H1 (cell line): ENCODE results near the gene ACADVL. TPM values are rescaled to one million over a fixed set of nuclear protein-coding genes. Genes with fewer than 3 reads are reported as not detected.
A peak's percentile ranks its signal among the peaks of the same experiment; 100 is the strongest.

Source experiments
- ASH2L ChIP-seq: fragments of 200-600, 300-600 bp; sonication (generic); IDR thresholded peaks from one replicate; pipeline ENCODE4 v1.7.1; 2017; ENCODE audit warnings: low read length
- ATF3 ChIP-seq: IDR thresholded peaks from 2 replicates; pipeline ENCODE4 v1.6.1; 2011; ENCODE audit warnings: low read depth, mild to moderate bottlenecking, low read length; ENCODE audit not compliant: insufficient read depth
- EP300 ChIP-seq, 2 experiments: IDR thresholded peaks; 1 replicate in 1 of 2; 2 replicates in 1 of 2; pipeline ENCODE4 v1.6.1; 2011 to 2012; ENCODE audit warnings: low read depth in 2 of 2, low read length in 2 of 2, mild to moderate bottlenecking in 2 of 2, borderline replicate concordance in 1 of 2, inconsistent platforms in 1 of 2, moderate library complexity in 1 of 2
- EZH2 ChIP-seq: fragments of 200-600 bp; sonication (generic); IDR thresholded peaks from 2 replicates; pipeline ENCODE4 v1.7.1; 2012; ENCODE audit warnings: low read depth, mild to moderate bottlenecking, moderate library complexity, low read length, inconsistent platforms; ENCODE audit not compliant: severe bottlenecking
- FOSL1 ChIP-seq: IDR thresholded peaks from 2 replicates; pipeline ENCODE4 v1.6.1; 2011; ENCODE audit warnings: mild to moderate bottlenecking, low read depth, low read length, moderate library complexity; ENCODE audit not compliant: insufficient read depth
- HDAC2 ChIP-seq, 2 experiments: fragments of 300-600 bp in 1 of 2; sonication (generic) in 1 of 2; IDR thresholded peaks; 2 replicates each; pipeline ENCODE4 v1.6.1; 2011 to 2012; ENCODE audit warnings: low read depth in 2 of 2, low read length in 2 of 2, mild to moderate bottlenecking in 2 of 2, moderate library complexity in 2 of 2, borderline replicate concordance in 1 of 2, inconsistent platforms in 1 of 2
- JUND ChIP-seq: IDR thresholded peaks from 2 replicates; pipeline ENCODE4 v1.6.1; 2011; ENCODE audit warnings: mild to moderate bottlenecking, improper control_type of control experiment, low read length
- KDM4A ChIP-seq: IDR thresholded peaks from one replicate; pipeline ENCODE4 v1.7.1; 2012; ENCODE audit warnings: low read depth, mild to moderate bottlenecking, moderate library complexity, low read length, inconsistent platforms; ENCODE audit not compliant: severe bottlenecking
- NRF1 ChIP-seq: IDR thresholded peaks from 2 replicates; pipeline ENCODE4 v1.6.1; 2011; ENCODE audit warnings: mild to moderate bottlenecking, low read depth, low read length, improper control_type of control experiment
- POLR2A ChIP-seq, 2 experiments: IDR thresholded peaks; 1 replicate in 1 of 2; 2 replicates in 1 of 2; pipeline ENCODE4 v1.6.1; 2011; ENCODE audit warnings: low read depth in 2 of 2, low read length in 2 of 2, mild to moderate bottlenecking in 2 of 2; ENCODE audit errors: control extremely low read depth in 1 of 2
- POLR2AphosphoS5 ChIP-seq: IDR thresholded peaks from 2 replicates; pipeline ENCODE4 v1.6.1; 2011; ENCODE audit warnings: low read depth, low read length
- POU5F1 ChIP-seq: IDR thresholded peaks from 2 replicates; pipeline ENCODE4 v1.6.1; 2011; ENCODE audit warnings: low read depth, mild to moderate bottlenecking, low read length, moderate library complexity
- RNF2 ChIP-seq: fragments of 200-900, 300-1000 bp; sonication (generic); IDR thresholded peaks from 2 replicates; pipeline ENCODE4 v1.7.1; 2016; ENCODE audit warnings: borderline replicate concordance, low read depth, mild to moderate bottlenecking, antibody characterized with exemption, low read length; ENCODE audit not compliant: poor library complexity, severe bottlenecking; ENCODE audit errors: missing control alignments
- RXRA ChIP-seq: IDR thresholded peaks from 2 replicates; pipeline ENCODE4 v1.6.1; 2011; ENCODE audit warnings: low read depth, mild to moderate bottlenecking, low read length, moderate library complexity; ENCODE audit not compliant: insufficient read depth
- SIRT6 ChIP-seq: IDR thresholded peaks from one replicate; pipeline ENCODE4 v1.7.1; 2012; ENCODE audit warnings: low read length, inconsistent platforms
- SP1 ChIP-seq: IDR thresholded peaks from 2 replicates; pipeline ENCODE4 v1.6.1; 2011; ENCODE audit warnings: low read depth, low read length
- SP4 ChIP-seq: IDR thresholded peaks from 2 replicates; pipeline ENCODE4 v1.6.1; 2012; ENCODE audit warnings: low read length, inconsistent platforms
- SRF ChIP-seq: IDR thresholded peaks from 2 replicates; pipeline ENCODE4 v1.6.1; 2011; ENCODE audit warnings: mild to moderate bottlenecking, low read depth, low read length, moderate library complexity
- SUZ12 ChIP-seq: fragments of 200-600 bp; sonication (generic); IDR thresholded peaks from 2 replicates; pipeline ENCODE4 v1.6.1; 2012; ENCODE audit warnings: mild to moderate bottlenecking, inconsistent platforms, low read length, moderate library complexity, mixed read lengths
- TBP ChIP-seq: IDR thresholded peaks from 2 replicates; pipeline ENCODE4 v1.6.1; 2011; ENCODE audit warnings: low read depth, low read length, improper control_type of control experiment
- polyA plus RNA-seq, 7 experiments: library from polyadenylated mRNA; depleted of rRNA in 3 of 7; stranded (reverse) in 5 of 7; unstranded in 2 of 7; fragments of >200 nt in 5 of 7; fragments of 200-250 nt in 2 of 7; gene quantifications; 1 replicate in 5 of 7; 2 replicates in 1 of 7; 4 replicates in 1 of 7; pipeline versions ENCODE4 v1.2.1 to v1.2.3, GENCODE V29; 2011 to 2013; ENCODE audit warnings: missing spikeins in 2 of 7, mixed read lengths in 2 of 7
- total RNA-seq: library from RNA; stranded (reverse); fragmentation: NEBNext Ultra II Directional; extraction: Animal tissue kit (Norgen Biotek cat#: 25700); gene quantifications from 2 replicates; pipeline ENCODE4 v1.2.1, GENCODE V29; 2021

The ACADVL gene
- total and polyA plus RNA-seq, 2 of the 8 experiments (the other 6 are each of a cell fraction or from before 2014, with no cell fraction given), result 181 to 231 TPM

GRCh38 chr17:7252176-7253043 lies 32.7 kb downstream of the ACADVL start, which contains the start of gene ELP5 (continued):
- TF ChIP-seq RNF2 (no peak), EP300 (IDR thresholded peaks at IDR 0.05; ENCODE audit: borderline replicate concordance in 1 of 2, low read depth in 2 of 2, low read length in 2 of 2) (no peak), POLR2AphosphoS5 (peak; percentile 92; the same call in 1 of the 2 replicates), SIRT6 (no peak), RXRA (no peak), SP1 (no peak), KDM4A (peak; percentile 88), POU5F1 (no peak), POLR2A (IDR thresholded peaks at IDR 0.05; ENCODE audit: control extremely low read depth in 1 of 2, low read depth in 2 of 2, low read length in 2 of 2) (peak in 1 of 2 experiments; percentile 91; a peak in 2 of 3 replicates), FOSL1 (no peak), ASH2L (peak; percentile 95), NRF1 (no peak), JUND (peak; percentile 92), TBP (peak; percentile 77; the same call in 1 of the 2 replicates), HDAC2 (IDR thresholded peaks at IDR 0.05; ENCODE audit: borderline replicate concordance in 1 of 2, low read depth in 2 of 2, low read length in 2 of 2) (0 out of 4 replicates have a peak, but pooled peaks of 1 of the 2 experiments have one; percentile 32), SP4 (peak; percentile 84; the same call in 1 of the 2 replicates), EZH2 (no peak), SRF (0 out of 2 replicates have a peak, but pooled peaks have one; percentile 3), ATF3 (no peak), SUZ12 (no peak)
